ENCODE measurements around the gene SALL4. TPM values are rescaled to one million over a fixed set of nuclear protein-coding genes. Genes with fewer than 3 reads are reported as not detected.

SALL4 gene
- total and polyA plus RNA-seq, 2 of the 8 experiments (the other 6 are each of a cell fraction or from before 2014, with no cell fraction given), result 108 to 235 TPM

- no peaks in the 10 kb centered on the region for H3K4me1 ChIP-seq (replicated peaks in 1 of 4; ENCODE audit: control insufficient read depth in 3 of 4, insufficient read depth in 4 of 4, low read length in 3 of 4)
- ChIA-PET POLR2A (ENCODE audit: partially characterized antibody) (no interaction called here), CTCF (ENCODE audit: partially characterized antibody) (interaction anchor here (0.9 kb wide), 1 partner anchor 10 kb away, joined by 4 read pairs; no protein-coding TSS in a partner anchor)
- no peak overlapping the region for H3K9ac ChIP-seq (replicated peaks in 1 of 4; ENCODE audit: extremely low read depth in 1 of 4, low read depth in 3 of 4, low read length in 3 of 4)
- H3K23me2 ChIP-seq (ENCODE audit: low read depth, low read length), result no peaks in the 10 kb centered on the region
- H2BK12ac ChIP-seq (ENCODE audit: low read depth, low read length), result no peak overlapping the region
- H2BK15ac ChIP-seq (ENCODE audit: low read length), result no peak overlapping the region
- H3K4me2 ChIP-seq (ENCODE audit: insufficient read depth in 1 of 2, low read depth in 2 of 2, low read length in 2 of 2), result no peak overlapping the region
- no peaks in the 10 kb centered on the region for H3K9me3 ChIP-seq (ENCODE audit: insufficient read depth in 2 of 2, low read depth in 1 of 2, low read length in 1 of 2)
- H2BK20ac ChIP-seq (ENCODE audit: low read length), result no peak overlapping the region
- H3K79me2 ChIP-seq (ENCODE audit: control insufficient read depth in 1 of 2, insufficient read depth in 2 of 2, low read length in 2 of 2), result no peaks in the 10 kb centered on the region
- no peak overlapping the region for H2BK120ac ChIP-seq (replicated peaks; ENCODE audit: low read depth, low read length)
- H4K5ac ChIP-seq (ENCODE audit: insufficient read length, low read depth, low read length), result no peak overlapping the region
- 67% methylated on average over 1 of the region's 1 CpG; no CpG with 5 or more reads in 1 of the 2 experiments for WGBS, 2 experiments (ENCODE audit: extremely low coverage in 1 of 2, insufficient coverage in 1 of 2, insufficient read length in 1 of 2, insufficient replicate concordance in 2 of 2, low coverage in 1 of 2, low lambda C conversion rate in 2 of 2, missing lambda C conversion rate in 1 of 2)
- no peak overlapping the region for H3K56ac ChIP-seq (replicated peaks; ENCODE audit: insufficient read length, low read depth, low read length)
- no peak overlapping the region for H4K8ac ChIP-seq (ENCODE audit: extremely low read depth, insufficient read depth, low read length)
- H3K23ac ChIP-seq (ENCODE audit: insufficient read length), result no peak overlapping the region
- FAIRE-seq (no peak), DNase-seq (ENCODE audit: low read depth in 1 of 2, low spot score in 2 of 2) (no peak)
- H3K36me3 ChIP-seq (ENCODE audit: control insufficient read depth in 2 of 4, insufficient read depth in 4 of 4, low read length in 3 of 4), result no peaks in the 10 kb centered on the region
- no peak overlapping the region for H4K91ac ChIP-seq (replicated peaks; ENCODE audit: insufficient read length, low read length)
- H3K14ac ChIP-seq (ENCODE audit: insufficient read length), result no peak overlapping the region
- no peak overlapping the region for H3K4me3 ChIP-seq (ENCODE audit: extremely low read depth in 1 of 4, insufficient read depth in 2 of 4, low read depth in 3 of 4, low read length in 4 of 4)
- H2AK5ac ChIP-seq (ENCODE audit: low read depth, low read length), result no peak overlapping the region
- H2BK5ac ChIP-seq (ENCODE audit: low read depth, low read length), result no peak overlapping the region
- H3K79me1 ChIP-seq (ENCODE audit: low read depth, low read length), result no peaks in the 10 kb centered on the region
- no peaks in the 10 kb centered on the region for H4K20me1 ChIP-seq (replicated peaks in 1 of 2; ENCODE audit: control insufficient read depth in 1 of 2, insufficient read depth in 2 of 2, low read length in 2 of 2)
- no peak overlapping the region for H2AFZ ChIP-seq (ENCODE audit: low read length)
- no peak overlapping the region for H3K4ac ChIP-seq (replicated peaks; ENCODE audit: insufficient read length, low read depth, low read length)
- H3K18ac ChIP-seq (ENCODE audit: extremely low read depth, low read length), result no peak overlapping the region
- H3K27ac ChIP-seq (ENCODE audit: low read depth, low read length), result no peak overlapping the region
- H3K27me3 ChIP-seq (replicated peaks in 1 of 4; ENCODE audit: control insufficient read depth in 3 of 4, extremely low read depth in 1 of 4, insufficient read depth in 3 of 4, low read length in 3 of 4), result no peaks in the 10 kb centered on the region
- TF ChIP-seq SIX5 (IDR thresholded peaks at IDR 0.05; ENCODE audit: low read depth, low read length) (no peak), HDAC2 (IDR thresholded peaks at IDR 0.05; ENCODE audit: borderline replicate concordance in 1 of 2, low read depth in 2 of 2, low read length in 2 of 2) (no peak), TAF1 (IDR thresholded peaks at IDR 0.05; ENCODE audit: low read depth, low read length) (no peak), RNF2 (IDR thresholded peaks at IDR 0.05; ENCODE audit: borderline replicate concordance, low read depth, low read length, missing control alignments, poor library complexity, severe bottlenecking) (no peak), HDAC6 (IDR thresholded peaks at IDR 0.05; ENCODE audit: low read depth, low read length) (no peak), EZH2 (IDR thresholded peaks at IDR 0.05; ENCODE audit: low read depth, low read length, severe bottlenecking) (no peak), BRCA1 (IDR thresholded peaks at IDR 0.05; ENCODE audit: low read depth, low read length) (no peak), SP1 (IDR thresholded peaks at IDR 0.05; ENCODE audit: low read depth, low read length) (no peak), FOSL1 (IDR thresholded peaks at IDR 0.05; ENCODE audit: insufficient read depth, low read depth, low read length) (no peak), RFX5 (IDR thresholded peaks at IDR 0.05; ENCODE audit: borderline replicate concordance, low read depth, low read length) (no peak), JUN (IDR thresholded peaks at IDR 0.05; ENCODE audit: low read depth, low read length) (no peak), SP2 (IDR thresholded peaks at IDR 0.05; ENCODE audit: low read length) (no peak), POLR2A (IDR thresholded peaks at IDR 0.05; ENCODE audit: control extremely low read depth in 1 of 2, low read depth in 2 of 2, low read length in 2 of 2) (no peak)
Observed at GRCh38 chr20:51818479-51819008, 16.2 kb upstream of the SALL4 start.
